Epidermal melanocyte (primary cell): ENCODE results near the gene ARHGAP24.

Source experiments
- DNase-seq: peaks from one replicate; pipeline ENCODE4 v3.0.0; 2011; ENCODE audit warnings: low spot score; ENCODE audit not compliant: insufficient read length

The ARHGAP24 gene

DNA sequence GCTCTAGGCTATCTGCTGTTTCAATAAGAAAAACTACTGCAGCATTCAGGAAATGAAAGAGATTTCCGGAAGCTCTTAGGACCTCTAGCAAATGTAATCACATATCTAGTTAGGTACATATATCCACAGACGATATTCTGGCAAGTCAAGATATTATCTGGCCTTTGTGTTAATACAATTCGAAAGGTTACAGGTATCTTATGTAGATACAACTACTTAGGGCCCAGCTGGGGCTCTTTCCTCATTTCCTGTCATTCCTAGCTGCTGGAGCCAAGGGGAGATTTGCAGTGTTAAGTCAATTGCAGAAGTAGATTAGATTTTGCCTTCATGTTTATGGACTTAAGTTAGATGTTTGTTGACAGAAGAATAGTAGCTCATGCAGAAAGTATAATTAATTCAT is 299.5 kb downstream of the ARHGAP24 start:
- no peak for DNase-seq

DNA sequence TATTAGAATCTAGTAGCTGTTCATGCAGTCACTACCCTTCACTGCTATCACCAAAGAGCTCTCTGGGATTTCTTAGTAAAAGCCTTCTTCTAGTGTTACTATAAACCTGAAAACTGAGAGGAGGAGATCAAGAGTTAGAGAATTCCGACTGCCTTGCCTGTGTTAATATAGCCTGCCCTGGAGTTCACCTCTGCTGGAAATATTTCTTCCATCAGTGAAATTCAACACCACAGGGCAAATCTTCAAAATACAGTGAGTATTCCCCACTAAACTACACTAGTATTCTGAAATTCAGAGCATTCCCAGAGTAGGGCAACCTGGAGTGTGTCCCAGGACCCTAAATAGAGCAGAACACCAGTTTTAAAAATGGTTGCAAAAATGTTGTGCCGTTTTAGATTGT is 301.1 kb downstream of the ARHGAP24 start:
- no peak for DNase-seq

DNA sequence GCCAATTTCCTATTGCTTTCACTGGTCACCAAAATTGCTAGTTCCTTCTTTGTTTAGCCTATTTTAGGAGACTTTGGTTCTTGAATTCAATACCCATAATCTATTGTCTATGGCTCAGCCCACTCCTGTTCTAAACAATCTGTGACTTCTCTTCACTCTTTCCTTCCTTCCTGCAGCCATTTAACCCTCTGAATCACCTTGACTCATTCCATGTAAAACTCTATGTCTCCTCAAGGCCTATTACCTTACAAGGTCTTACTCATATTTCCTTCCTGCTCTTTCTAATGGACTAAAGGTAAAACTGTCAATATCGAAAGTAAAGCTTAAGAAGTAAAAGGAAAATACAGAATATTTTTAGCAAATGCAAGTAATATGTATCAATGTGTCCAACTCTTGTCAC is 301.6 kb downstream of the ARHGAP24 start:
- no peak for DNase-seq

DNA sequence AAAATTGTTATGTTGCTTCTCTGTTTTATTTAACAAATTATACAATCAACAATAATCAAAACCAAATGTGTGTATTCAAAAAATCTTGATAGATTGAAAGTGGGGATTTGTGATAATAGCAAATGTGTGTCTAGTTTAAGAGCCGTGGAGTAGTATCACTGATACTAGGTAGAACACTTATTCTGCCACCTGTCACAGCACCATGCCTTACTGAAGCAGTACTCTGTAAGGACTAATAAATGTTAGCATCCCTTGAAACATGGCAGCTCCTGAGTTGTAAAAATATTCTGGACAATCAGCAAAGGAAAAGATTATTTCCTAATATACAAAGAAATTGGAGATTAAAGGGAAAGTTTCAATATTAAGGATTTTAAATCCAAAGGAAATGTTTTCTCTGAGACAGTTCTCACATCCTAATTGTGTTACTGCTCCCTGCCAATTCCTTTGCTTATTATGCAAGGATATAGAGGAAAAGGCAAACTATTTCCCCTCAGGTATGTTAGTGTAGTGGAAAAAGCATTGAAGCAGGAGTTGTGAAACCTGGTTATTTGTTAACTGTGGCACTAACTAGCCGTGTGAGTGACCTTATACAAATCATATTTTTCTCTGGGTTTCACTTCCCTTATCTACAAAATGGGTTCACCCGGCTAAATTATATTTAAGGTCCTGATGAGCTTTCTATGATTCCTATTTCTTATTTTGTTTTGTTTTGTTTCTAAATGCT is 303.1 kb downstream of the ARHGAP24 start:
- DNase-seq: no peak

DNA sequence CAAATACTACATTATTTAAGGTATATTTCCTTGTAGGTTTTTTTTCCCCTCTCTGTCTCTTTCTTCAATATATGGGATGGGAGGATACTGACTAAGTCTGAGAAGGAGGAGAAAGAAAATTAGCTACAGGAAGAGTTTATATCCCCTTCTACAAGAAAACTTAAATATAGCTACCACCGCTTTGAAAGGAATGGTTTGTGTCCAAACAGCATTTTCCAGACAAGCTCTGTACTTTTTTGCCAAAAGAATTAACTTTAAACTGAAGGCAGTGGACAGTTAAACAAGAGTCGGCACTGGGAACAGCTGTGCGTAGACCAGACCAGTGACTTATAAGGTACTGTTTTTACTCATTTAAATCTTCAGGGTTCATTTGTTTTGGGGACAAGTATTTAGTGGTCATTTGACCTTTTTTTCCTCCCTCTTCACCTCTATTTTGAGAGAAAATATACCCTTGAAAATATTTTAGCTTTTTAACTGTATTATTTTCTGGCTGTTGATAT is 303.7 kb downstream of the ARHGAP24 start:
- DNase-seq: no peak

DNA sequence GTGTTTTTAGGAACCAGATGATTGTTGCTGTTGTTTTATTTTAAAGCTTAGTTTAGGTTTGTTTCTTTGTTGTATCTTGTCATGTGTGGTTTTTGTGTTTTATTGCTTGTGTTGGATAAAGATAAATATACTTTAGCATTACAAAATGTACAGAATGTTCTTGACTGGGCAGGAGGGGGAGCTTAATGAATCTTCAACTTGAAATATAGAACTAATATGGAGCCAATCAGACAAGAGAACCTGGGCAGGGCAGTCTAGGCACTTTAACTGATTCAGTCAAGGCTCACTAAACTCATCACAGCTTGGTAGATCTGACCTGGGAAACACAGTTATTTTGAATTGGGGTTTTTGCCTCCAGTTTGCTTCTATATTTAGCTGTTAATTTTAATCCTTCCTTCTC is 304.2 kb downstream of the ARHGAP24 start:
- no peak for DNase-seq

DNA sequence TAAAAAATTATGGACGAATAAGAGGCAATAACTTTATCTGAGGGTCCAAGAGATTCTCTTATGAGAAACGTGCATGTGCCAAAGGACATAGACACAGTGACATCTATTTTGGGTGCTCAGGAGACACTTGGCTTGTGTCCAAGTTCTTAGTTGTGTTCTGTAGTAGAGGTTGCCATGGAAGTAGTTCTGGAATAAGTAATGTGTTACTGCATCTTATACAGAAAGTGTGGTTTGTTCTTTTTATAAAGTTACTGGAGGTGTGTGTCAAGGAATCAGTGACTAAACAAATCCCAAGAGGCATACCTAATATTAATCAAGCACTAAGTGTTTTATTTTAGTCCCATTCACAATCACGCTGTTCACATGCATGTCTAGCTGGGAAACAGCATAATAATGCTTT is 305.7 kb downstream of the ARHGAP24 start:
- no peak for DNase-seq

DNA sequence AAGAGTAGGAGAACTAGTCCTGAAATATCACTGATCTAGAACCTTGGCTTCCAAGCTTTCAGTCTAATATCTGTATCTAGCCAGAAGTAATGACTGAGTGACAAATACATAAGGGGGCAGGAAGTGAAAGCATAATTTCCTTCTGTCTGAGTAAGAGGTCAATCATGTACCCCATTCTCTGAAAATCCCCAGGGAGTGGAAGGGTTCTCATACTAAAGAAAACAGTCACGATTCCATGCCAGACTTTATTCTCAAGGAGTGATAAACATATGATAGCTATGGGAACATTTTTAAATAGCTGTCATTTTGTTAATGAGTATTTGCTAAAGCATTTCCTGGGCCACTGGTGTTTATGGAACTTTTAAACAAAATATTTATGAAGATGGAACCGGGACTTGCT is 308.5 kb downstream of the ARHGAP24 start:
- DNase-seq: no peak

DNA sequence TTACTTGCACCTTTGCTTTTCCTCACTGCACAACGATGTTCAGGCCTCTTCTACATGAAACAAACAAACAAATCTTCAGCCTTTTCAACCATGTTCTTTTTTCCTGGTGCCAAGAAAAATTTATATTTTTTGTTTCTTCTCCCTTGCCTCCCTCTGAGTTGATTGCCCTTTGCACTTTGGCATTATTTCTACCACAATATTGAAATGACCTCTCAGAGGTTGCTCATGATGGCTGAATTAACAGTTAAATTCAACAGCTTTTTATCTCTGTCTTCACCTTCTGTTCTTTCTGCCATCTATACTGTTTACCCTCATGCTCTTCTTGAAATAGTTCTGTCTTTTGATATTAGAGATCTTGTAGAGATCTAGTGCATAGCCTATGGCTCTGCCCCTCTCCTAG is 308.9 kb downstream of the ARHGAP24 start:
- DNase-seq: no peak

DNA sequence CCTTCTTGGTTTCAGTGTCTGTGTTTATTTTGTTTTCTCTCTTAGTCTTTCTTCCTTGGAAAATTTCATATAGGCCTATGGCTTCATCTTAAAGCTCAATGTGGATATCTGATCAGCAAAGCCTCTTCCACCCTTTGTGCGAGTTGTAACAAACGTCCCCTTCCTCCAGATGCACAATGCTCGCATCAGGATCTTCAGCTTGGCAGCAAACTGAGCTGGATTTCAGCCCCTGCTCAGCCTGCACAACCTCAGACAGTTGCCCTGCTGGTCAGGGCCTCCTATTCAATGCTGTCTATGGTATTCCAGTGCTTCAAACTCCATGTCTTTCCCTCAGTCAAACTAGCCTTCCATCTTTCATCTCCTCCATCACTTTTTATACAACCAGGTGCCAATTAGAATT is 309.4 kb downstream of the ARHGAP24 start:
- DNase-seq: no peak

DNA sequence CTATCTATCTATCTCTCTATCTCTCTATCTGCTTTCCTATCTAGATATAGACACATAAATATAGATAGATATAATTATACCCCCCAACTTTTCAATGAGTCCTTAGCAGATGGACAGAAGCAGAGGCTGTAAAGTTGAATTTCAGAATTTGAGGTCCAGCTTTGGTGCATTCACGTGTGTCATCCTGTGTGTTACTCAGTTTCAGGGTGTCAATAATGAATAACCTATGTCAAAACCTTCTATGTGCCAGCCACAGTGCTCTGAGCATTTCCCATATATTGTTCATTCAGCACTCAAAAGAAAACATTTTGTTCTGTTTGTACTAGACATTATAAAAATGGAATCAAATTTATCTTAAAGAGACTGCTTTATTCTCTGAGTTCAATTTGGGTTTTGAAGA is 310.0 kb downstream of the ARHGAP24 start:
- no peak for DNase-seq

DNA sequence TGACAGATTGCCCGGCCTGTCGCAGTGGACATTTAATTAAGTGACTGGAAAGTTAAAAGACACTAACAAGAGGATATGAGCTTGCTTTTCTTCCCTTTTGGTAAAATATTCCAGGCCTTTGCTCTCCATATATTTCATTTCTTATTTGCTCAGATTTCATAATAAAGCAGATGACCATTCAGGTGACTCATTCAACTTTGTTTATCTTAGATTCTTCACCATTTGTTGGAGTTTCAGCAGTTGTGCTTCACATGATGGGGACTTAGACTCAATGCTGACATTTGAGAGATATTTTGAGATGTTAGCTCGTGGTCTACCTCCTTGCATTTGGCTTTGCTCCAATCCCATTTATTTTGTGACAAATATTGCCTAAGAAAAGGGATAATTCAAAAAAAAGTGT is 312.2 kb downstream of the ARHGAP24 start:
- no peak for DNase-seq

DNA sequence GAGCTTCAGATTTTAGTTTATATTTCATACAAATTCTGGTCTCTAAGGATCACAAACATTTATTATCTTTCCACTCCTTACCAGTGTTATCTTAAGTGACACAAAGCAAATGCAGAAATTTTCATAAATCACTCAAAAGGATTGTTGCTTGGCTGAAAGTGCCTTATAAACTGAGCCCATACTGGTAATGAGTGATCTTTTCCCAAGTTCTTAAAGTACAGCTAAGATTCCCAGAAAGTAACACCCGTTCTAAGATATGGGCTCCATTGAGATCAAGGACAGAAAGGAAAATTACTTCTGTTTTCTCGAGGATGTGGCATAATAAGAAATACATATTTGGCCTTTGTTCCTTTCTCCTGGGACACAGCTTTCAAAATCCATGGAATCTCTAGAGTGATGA is 313.7 kb downstream of the ARHGAP24 start:
- no peak for DNase-seq

DNA sequence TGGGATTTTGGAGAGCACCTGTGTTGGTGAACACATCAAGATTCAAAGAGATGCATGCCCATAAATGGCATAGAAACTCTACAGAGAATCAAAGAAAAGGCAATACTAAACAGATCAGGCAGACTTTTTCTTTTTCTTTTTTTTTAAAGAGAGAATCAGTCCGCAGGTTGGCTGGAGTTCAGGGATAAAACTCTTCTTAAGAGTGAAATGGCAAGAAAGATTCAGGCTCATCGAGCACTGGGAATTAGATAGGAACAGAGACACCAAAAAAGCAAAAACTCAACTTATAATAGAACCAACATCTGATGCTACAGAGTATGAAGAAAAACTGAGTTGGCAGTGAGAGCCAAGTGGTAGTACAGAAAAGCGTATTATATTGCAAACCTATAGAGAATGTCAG is 314.3 kb downstream of the ARHGAP24 start:
- DNase-seq: no peak

DNA sequence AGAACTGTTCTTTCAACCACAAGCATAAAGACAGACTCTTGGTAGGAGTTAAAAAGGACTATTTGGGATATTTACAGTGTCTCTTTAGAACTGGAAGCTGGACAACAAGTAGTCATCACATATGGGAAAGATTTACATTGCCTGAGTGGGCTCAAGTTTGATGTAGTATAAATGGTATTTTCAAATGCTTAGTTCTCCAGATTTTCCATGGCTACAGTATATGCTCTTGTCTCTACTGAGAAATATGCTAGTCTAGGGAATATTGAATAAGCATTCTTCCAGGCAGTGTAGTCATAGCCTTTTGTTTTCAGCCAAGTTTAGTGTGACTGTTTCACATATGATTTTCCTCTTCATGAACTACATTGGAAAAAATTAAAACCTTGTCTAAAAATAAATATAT is 315.6 kb downstream of the ARHGAP24 start:
- no peak for DNase-seq

DNA sequence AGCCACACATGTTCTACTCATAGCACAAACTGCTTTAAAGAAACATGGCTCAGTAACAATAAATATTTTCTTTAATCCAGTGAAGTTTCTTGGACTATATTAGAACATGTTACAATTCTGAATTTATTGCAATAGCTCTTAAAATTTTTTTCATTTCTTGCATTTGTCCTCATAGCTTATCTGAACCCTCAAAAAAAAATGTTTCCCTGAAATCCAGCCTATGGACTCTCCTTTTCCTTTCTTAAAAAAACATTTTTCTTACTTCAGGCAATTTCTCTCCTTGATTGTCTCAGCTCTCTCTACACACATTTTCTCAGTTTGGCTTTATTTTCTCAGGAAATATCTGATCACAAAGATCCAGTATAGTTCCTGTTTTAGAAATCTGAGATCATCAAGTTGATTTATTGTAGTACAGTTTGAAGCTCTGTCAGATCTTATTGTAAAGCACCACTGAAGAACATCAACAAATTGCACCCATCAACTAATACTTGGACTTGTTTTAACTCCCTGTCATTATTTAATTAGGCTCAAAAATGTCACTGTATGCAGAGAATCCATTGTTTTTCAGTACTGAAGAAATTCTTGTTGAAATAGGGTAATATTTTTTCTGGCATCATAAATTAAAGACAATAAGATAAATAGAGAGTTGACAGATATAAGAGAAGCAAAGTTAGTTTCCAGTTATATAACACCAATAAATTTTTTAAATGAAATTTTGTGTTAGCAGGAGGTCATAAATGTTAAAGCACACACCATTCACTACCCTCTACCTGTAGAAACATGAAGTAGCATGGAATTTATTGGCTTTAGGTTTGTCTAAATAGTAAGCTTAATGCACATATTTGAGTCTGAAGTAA is 317.7 kb downstream of the ARHGAP24 start:
- DNase-seq: no peak

DNA sequence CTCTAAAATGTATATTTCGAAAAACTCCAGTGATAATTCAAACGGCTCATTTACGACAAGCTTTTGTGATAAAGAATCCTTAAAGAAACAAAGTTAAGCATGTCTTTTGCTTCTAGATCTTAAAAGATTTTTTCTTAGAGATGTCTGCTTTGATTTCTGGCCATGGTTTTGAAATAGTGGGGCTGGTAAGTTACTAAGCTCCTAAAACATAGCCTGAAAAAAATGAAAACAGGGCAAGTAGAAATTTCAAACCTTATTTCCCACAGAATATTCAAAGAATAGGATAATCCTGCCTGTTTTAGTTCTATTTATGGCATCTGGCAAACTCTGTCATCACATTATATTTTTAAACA is 318.3 kb downstream of the ARHGAP24 start:
- no peak for DNase-seq

DNA sequence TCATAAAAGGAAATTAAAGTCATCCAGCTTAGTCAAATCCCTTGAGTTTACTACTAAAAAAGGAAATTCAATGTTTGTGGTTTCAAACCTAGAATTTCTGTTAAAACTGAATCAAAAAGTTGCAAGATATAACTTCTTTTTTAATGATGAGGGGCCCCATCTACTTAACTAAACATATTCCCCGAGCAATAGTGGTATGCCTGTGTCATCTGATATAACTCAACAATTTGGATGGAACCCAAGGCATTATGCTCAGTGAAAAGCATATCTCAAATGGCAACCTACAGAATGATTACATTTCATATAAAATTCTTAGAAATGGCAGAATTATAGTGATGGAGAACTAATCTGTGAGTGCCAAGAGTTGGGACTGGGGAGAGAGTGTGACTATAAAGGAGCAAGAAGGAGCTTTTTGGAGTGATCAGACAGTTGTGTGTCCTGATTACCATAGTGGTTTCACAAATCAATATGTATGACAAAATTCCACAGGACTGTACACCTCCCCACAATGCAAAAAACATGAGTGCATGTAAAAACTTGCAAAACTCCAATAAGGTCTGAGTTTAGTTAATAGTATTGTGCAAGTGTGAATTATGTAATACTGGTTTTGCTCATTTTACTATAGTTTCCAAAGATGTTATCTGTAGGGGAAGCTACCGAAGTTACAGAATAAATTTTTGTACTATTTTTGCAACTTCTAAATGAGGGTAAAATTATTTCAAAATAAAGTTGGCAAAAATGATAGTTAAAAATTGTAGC is 323.2 kb downstream of the ARHGAP24 start:
- no peak for DNase-seq

DNA sequence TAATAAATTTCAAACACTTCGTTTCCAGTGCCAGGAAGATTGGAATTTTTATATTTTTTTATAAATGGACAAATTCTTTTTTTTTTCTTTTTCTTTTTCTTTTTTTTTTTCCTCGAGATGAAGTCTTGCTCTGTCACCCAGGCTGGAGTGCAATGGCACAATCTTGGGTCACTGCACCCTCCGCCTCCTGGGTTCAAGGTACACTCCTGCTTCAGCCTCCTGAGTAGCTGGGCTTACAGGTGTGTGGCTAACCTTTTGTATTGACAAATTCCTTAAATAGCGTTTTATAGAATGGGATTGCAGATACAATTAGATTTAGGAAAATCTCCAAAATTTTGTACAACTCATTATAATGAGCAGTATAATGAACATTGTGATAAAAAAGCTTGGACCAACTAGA is 328.9 kb downstream of the ARHGAP24 start:
- DNase-seq: no peak

DNA sequence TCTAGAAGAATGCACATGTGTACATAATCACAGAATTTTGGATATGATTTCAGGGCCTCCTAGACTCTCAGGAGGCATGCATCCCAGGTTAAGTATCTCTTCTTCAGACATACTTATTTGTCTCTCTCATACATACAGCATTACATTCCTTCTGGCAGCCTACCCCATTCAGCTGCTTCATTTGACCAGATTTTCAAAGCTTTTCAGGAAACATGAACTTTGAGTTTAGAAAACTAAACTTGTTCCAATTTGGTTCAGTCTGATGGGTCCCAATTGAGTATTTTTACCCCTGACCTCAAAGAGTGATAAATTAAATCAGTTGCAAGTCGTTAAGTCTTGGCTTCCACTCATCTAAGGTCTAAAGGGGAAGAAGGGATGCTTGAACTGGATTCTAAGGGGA is 330.9 kb downstream of the ARHGAP24 start:
- no peak for DNase-seq

DNA sequence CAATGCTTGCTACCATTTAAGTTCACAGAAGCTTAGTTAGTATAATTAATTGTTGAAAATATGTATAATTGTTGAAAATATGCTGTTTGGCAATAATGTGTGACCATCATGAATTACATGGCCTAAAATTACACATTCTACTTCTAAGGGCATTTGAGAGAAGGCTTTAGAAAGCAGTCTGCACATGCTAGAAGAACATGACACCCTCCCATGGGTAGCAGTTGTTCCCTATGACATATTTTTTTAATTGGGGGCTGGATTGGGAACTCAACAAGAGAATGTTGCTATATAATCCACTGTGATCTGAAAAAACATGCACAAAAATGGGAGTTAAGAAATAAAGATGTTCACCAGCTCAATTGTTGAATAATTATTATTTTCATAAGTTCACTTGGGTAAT is 331.4 kb downstream of the ARHGAP24 start:
- no peak for DNase-seq
